GM19239 (cell line): Measurements from ENCODE around the gene UCN3.
"Not testable (repeated sequence)": the region's sequence is repeated elsewhere in the genome, so short reads cannot be mapped to it uniquely, and the experiment has no call there.

ENCODE experiments used
- DNase-seq: peaks from one replicate; pipeline ENCODE4 v3.0.0; 2011; ENCODE audit warnings: low spot score; ENCODE audit not compliant: insufficient read length
- FAIRE-seq: peaks from 2 replicates; lab custom pipeline; 2011; peaks lifted over from hg19 to GRCh38; lab: Jason Lieb, UNC

Gene UCN3

DNA sequence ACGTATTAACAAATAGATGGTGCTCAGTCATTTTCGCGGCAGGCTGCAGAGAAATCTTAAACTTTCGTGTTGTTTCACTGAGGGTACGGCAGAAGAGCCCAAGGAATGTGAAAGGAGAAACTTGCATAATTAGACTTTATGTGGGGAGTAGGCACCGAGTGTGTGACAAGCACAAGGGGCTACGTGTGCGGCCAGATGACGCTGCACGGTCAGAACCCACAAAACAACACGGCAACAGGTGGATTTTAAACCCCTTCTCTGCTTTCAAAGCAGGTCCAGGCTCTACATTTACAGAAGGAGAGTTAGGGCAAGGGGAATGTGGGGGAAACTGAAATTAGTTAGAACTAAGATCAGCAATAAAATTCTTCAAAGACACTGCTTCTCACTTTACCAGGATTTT lies 392 bp upstream of the UCN3 start:
- FAIRE-seq (no peak), DNase-seq (no peak)

DNA sequence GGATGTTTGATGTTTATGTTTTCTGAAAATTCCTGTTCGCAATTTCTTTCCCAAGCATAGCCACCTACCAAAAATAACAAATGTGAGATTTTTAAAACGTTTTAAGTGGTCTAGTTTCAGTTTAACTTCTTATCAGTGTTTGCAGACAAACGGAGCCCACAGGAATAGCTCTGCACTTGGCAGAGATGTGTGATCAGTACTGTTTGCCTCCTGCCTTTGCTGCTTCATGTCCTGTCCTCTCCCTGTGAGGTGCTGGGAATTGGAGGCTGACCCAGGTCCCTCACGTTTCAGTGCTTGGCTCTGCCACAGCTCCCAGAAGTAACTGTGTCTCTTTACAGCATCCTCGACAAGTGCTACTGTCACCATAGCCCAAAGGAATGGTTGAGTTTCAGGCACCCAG lies 1.2 kb downstream of the UCN3 start:
- FAIRE-seq (no peak), DNase-seq (no peak)

DNA sequence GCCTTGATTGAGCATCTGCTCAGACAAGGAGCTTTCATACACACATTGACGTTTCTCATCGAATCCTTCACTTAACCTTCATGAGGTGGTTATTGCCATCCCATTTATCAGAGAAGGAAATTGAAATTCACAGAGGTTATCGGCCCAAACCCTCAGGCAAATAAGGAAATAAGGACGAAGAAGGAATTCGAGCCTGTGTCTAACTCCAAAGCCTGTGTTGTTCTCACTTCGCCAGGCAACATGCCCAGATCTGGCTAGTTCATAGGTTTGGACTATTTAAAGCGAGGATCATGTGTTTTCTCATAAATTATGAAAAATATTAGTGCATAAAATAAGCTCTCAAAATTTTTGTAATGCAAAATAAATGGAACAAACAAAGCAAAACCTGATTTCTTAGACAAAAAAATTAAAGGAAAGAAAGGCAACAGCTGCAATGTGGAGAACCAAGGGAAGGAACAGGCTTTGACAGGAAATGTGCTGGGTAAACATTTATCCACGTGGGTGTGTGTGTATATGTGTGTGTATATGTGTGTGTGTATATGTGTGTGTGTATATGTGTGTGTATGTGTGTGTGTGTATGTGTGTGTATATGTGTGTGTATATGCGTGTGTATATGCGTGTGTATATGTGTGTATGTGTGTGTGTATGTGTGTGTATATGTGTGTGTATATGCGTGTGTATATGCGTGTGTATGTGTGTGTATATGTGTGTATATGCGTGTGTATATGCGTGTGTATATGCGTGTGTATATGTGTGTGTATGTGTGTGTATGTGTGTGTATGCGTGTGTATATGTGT lies 4.8 kb downstream of the UCN3 start:
- FAIRE-seq, result no peak
- no peak for DNase-seq

DNA sequence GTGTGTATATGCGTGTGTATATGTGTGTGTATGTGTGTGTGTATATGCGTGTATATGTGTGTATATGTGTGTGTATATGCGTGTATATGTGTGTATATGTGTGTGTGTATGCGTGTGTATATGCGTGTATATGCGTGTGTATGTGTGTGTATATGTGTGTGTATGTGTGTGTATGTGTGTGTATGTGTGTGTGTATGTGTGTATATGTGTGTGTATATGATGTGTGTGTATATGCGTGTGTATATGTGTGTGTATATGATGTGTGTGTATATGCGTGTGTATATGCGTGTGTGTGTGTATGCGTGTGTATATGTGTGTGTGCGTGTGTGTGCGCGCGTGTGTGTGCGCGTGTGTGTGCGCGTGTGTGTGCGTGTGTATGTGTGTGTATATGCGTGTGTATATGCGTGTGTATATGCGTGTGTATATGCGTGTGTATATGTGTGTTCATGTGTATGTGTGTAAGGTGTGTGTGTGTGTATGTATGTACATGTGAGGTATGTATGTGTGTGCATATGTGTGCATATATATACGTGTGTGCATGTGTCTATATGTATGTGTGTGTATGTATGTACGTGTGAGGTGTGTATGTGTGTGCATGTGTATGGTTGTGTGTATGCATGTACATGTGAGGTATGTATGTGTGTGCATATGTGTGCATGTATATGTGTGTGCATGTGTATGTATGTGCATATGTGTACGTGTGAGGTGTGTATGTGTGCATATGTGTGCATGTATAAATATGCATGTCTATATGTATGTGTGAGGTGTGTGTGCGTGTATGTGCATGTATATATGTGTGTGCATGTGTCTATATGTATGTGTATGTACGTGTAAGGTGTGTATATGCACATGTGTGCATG lies 6.0 kb downstream of the UCN3 start:
- no peak for FAIRE-seq
- no peak for DNase-seq

DNA sequence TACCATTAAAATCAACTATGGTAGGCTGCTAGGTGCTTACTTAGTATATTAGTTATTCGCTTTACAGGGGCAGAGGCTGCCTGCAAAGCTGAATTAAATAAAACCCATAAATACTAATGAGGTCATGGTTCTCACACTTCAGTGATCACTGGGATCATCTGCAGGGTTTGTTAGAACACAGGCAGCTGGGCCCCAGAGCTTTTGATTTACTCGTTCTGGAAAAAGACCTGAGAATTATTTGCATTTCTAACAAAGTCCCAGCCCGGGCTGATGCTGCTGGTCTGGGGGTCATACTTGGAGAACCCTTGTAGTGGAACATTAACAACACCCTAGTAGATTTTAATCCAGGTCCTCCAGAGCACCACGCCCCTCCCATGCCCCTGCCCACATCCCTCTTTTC lies 8.5 kb downstream of the UCN3 start:
- no peak for DNase-seq
- FAIRE-seq, result no peak

DNA sequence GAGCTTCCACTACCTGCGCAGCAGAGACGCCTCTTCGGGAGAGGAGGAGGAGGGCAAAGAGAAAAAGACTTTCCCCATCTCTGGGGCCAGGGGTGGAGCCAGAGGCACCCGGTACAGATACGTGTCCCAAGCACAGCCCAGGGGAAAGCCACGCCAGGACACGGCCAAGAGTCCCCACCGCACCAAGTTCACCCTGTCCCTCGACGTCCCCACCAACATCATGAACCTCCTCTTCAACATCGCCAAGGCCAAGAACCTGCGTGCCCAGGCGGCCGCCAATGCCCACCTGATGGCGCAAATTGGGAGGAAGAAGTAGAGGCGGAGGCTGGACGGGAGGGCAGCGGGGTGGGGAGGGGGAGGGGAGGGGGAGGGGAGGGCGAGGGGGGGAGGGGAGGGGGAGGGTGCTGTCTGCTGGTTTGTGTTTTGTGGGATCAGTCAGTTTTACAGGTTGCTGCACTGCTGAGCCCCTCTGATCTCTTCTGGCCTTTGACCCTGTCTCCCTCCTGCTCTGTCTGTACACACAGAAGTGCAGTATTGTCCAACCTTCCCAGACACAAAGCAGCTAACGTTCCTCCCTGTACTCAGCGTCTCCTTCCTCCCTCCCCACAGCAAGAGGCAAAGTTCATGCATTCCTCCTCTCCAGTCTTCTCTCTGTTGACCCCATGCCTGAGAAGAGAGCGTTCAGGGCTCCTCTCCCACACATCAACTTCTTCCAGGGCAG lies 9.3 kb downstream of the UCN3 start:
- FAIRE-seq, result no peak
- no peak for DNase-seq

DNA sequence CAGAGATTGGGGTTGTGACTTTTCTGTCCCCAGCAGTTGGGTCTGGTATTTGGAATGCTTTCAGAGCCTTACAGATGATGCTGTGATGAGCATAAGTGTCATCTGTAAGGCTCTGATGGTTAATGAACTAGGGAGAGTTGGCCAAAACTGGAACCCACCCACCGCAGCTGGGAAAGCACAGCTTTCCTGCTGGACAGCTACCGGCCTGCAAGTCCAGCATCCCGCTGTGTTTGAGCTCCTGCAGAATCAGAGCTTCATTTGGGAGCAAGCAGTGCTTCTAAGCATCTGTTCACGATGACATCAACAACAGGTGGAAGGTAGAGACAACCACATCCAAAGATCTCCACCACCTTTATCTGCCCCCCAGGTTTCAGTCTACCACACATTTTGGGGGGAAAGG lies 11.7 kb downstream of the UCN3 start:
- FAIRE-seq, result no peak
- DNase-seq, result no peak

DNA sequence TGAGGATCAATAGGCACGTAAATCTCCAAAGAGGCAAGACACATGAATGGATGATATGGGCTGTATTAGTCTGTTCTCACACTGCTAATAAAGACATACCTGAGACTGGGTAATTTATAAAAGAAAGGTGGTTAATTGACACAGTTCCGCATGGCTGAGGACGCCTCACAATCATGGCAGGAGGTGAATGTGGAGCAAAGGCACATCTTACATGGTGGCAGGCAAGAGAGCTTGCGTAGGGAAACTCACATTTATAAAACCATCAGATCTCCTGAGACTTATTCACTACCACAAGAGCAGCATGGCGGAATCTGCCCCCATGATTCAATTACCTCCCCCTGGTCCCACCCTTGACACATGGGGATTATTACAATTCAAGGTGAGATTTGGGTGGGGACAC lies 14.4 kb downstream of the UCN3 start:
- not testable (repeated sequence) for DNase-seq, FAIRE-seq

DNA sequence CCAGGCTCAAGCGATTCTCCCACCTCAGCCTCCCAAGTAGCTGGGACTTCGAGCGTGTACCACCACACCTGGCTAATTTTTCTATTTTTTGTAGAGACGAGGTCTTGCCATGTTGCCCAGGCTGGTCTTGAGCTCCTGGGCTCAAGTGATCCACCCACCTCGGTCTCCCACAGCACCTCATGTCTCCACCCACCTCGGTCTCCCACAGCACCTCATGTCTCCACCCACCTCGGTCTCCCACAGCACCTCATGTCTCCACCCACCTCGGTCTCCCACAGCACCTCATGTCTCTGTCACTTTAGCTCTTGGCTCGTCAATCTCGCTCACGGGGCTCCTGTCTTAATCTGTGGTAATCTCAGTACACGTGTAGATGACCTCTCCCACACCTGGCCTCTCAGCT lies 15.6 kb downstream of the UCN3 start:
- FAIRE-seq, DNase-seq: not testable (repeated sequence)

DNA sequence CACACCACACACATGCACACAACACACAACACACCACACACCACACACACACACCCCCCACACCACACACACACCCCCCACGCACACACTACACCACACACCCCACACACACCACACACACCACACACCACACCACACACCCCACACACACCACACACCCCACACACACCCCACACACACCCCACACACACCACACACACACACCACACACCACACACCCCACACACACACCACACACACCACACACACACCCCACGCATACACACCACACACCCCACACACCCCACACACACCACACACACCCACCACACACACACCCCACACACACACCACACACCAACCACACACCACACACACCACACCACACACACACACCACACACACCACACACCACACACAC lies 16.4 kb downstream of the UCN3 start:
- FAIRE-seq (peak; percentile 21), DNase-seq (no peak)

DNA sequence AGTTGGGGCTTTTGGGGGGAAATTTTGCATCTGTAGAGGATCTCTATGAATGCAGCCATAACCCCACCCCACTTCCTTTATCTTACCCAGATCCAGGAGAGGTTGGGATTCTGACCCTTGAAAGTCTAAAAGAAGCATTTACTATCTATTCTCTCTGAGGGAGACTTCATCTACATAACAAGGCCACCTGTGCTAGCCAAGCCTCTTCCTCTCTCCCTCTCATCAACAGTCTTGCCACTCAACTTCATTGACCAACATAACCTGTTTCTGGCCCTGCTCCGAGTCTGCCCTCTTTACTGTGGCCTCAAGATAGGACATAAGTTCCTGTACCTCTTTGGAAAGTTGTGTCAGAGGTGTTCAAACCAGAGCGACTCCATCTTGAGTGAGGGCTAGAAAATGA lies 20.5 kb downstream of the UCN3 start:
- FAIRE-seq (no peak), DNase-seq (no peak)

DNA sequence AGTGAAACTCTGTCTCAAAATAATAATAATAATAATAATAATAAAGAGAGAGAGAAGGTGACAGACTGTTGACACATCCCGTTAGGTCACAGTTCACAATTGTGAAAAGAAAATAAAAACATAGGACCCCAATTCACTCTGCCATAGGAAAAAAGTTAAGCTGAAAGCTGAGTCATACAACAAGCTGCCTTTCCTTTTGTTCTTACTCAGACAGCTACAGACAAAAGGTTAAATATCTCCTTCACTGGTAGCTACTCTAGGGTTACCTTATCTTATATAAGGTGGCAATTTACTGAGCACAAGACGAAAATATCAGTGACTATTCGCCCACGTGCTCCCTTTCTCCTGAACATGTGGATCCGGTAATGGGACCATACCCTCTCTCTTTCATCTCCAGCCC lies 22.4 kb downstream of the UCN3 start:
- FAIRE-seq, result no peak

DNA sequence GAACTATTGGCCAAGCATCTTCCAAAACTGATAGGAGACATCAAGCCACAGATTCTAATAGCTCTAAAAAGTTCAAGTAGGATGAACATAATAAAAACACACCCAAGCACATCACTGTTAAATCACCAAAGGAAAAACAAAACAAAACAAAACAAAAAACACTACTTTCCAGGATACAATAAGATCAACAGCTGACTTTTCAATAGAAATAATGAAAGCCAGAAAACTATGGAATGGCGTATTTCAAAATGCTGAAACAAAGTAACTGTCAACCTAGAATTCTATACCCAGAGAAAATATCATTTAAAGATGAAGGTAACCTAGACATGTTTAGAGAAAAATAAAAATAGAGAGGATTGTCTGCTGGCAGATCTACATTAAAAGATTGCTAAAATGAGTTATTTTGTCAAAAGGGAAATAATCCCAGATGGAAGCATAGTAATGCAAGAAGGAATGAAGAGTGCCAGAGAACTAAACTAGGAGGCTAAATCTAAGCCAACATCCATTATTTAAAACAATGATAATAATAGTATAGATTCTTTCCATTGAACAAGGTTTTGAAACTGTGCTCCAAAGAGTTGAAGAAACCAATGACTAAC lies 25.9 kb downstream of the UCN3 start:
- DNase-seq, result no peak
- FAIRE-seq, result no peak

More for the DNA sequence above, 22.4 kb downstream of the UCN3 start:
- no peak for DNase-seq

DNA sequence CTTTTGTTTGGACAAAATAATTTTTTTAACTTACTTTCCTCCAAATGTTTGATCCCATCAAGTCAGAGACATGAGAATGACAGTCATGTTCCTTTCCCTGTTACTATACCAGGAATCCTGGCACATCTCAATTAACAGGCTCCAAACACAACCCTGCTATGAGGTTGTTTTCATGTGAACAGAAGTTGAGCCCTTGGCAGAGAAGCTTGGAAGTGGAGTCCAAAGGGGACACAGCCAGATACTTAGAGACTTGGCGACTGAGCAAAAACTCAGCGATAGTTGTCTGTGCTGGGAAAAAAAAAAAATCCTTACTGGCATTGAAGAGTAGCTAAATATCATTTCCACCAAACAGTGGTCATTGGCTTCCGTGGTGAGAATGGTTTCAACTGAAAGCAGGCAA lies 27.0 kb downstream of the UCN3 start:
- FAIRE-seq, result no peak
- DNase-seq, result no peak

DNA sequence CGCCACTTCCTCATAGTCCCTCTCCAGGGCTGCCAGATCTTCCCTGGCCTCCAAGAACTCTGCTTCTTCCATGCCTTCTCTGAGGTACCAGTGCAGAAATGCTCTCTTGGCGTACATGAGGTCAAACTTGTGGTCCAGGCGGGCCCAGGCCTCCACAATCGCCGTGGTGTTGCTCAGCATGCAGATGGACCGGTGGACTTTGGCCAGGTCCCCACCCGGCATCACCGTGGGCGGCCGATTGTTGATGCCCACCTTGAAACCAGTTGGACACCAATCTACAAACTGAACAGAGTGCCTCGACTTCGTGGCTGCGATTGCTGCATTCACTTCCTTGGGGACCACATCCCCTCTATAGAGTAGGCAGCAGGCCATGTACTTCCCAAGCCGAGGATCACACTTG lies 28.8 kb downstream of the UCN3 start:
- DNase-seq (no peak), FAIRE-seq (no peak)

DNA sequence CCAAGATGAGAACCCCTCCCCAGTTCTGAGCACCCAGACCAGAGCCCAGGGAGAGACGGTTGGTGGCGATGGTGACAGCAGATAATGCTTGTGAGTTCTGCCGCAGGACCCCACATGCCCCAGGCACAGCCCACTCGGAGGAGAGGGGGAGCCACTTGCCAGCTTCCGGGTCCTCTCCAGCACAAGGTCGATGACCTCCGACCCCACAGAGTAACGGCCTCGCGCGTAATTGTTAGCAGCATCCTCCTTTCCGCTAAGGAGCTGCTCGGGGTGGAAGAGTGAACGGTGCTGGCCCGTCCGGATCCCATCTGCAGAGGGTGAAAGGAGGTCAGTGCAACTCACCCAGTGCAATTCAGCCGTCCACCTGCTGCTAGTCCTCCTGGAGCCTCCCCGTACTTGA lies 30.4 kb downstream of the UCN3 start:
- FAIRE-seq, result no peak
- DNase-seq, result no peak

DNA sequence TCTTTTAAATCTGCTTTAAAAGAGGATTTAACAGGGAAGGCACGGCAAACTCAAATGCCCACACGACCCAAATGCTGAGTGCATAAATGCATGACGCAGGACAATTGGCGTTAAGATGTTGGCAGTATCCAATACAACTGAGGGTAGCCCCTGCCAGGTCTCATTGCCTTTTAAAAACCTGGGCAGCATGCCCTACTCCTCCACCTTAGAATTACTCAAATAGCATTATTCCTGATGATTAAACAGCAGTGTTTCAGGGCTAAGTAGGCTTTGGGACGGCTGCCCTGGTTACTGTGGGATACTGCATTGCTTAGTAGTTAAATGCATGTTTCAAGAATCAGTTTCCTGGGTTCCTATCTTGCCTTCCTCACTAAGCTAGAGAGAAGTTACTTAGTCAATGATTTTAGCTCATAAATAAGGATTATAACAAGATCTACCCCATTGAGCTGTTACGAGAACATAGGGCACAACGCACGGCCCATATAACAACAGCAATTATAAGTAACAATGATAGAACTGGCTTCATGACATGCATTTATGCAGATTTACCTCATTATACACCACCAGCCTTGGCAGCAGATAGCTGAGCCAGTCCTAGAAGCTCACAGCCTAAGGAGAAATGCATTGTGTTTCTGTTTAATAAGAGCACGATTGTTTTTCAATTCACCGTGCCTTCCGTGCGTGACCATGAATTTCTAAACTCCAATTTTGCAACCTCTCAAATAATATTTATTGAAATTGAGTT lies 32.0 kb downstream of the UCN3 start:
- DNase-seq (no peak), FAIRE-seq (no peak)

DNA sequence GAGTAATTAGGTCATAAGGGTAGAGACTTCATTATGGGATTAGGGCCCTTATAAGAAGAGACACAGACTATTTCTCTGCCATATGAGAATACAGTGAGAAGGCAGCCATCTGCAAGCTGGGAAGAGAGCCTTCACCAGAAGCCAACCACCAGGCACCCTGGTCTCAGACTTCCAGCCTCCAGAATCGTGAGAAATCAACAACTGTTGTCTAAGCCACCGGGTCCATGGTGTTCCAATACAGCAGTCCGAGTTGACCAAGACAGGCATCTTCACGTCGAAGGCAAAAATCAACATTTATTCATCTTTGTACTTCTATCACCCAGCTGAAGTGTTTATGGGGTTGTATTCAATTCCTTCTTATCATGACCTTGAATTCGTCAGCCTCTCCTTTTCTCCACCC lies 34.6 kb downstream of the UCN3 start:
- FAIRE-seq (no peak), DNase-seq (no peak)

DNA sequence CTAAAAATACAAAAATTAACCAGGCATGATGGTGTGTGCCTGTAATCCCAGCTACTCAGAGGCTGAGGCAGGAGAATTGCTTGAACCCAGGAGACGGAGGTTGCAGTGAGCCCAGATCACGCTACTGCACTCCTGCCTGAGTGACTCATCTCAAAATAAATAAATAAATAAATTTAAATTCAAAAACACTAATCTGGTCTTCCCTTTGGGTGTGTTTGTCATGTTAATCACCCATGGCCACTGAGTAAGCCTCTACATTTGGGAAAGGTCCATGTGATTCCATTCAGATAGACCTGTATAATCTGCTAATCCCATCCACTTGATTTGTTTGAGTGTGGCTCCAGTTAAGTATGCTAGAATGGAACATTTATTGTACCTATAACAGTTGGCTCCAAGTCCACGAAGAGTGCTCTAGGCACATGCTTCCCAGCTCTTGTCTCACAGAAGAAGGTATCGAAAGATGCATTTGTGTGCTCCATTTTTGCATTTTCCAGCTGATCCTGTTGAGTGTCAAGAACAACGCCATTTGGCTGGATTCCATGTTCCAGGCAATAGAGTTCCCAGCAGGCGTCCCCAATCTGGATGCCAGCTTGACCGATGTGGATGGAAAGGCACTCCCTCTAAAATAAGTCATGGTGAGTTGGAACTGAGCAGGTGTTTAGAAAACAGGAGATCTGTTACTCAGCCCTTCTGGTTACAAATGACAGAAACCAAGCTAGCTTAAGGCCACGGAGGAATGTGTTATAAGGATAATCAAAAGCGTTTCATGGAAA lies 35.9 kb downstream of the UCN3 start:
- FAIRE-seq, result no peak
- no peak for DNase-seq
